MM.1S (cell line): ENCODE measurements around the gene PSME3.
A peak's percentile ranks its signal among the peaks of the same experiment; 100 is the strongest.

Experiments used
- DNase-seq: peaks from one replicate; pipeline ENCODE4 v3.0.0-alpha.2; 2015
- H2AFZ ChIP-seq: fragments of 300-600 bp; sonication (generic); 2 replicates; pipeline ENCODE4 v1.6.0; 2016; ENCODE audit warnings: antibody characterized with exemption, low read length
- H3F3A ChIP-seq: fragments of 300-600 bp; sonication (generic); 2 replicates; pipeline ENCODE4 v1.6.1; 2016; ENCODE audit warnings: mild to moderate bottlenecking, antibody characterized with exemption, low read length, moderate library complexity, mixed read lengths; ENCODE audit not compliant: insufficient read depth
- H3K27ac ChIP-seq: fragments of 300-600 bp; sonication (generic); 2 replicates; pipeline ENCODE4 v1.5.1; 2016; ENCODE audit warnings: mild to moderate bottlenecking, low read length
- H3K27me3 ChIP-seq: fragments of 300-600 bp; sonication (generic); replicated peaks from 2 replicates; pipeline ENCODE4 v1.6.0; 2016; ENCODE audit warnings: low read length; ENCODE audit not compliant: insufficient read depth
- H3K36me3 ChIP-seq: fragments of 300-600 bp; sonication (generic); replicated peaks from 2 replicates; pipeline ENCODE4 v1.6.1; 2016; ENCODE audit warnings: mild to moderate bottlenecking, low read length, mixed read lengths; ENCODE audit not compliant: insufficient read depth
- H3K4me1 ChIP-seq: fragments of 300-600 bp; sonication (generic); 2 replicates; pipeline ENCODE4 v1.6.1; 2016; ENCODE audit warnings: low read length, mixed read lengths
- H3K4me2 ChIP-seq: fragments of 300-600 bp; sonication (generic); 2 replicates; pipeline ENCODE4 v1.6.0; 2016; ENCODE audit warnings: low read depth, low read length
- H3K4me3 ChIP-seq: fragments of 300-600 bp; sonication (generic); 2 replicates; pipeline ENCODE4 v1.5.1; 2016; ENCODE audit warnings: low read length, mixed read lengths
- H3K79me2 ChIP-seq: fragments of 300-600 bp; sonication (generic); 2 replicates; pipeline ENCODE4 v1.6.1; 2016; ENCODE audit warnings: mixed run types, low read length, mixed read lengths
- H3K9ac ChIP-seq: fragments of 300-600 bp; sonication (generic); 2 replicates; pipeline ENCODE4 v1.6.1; 2016; ENCODE audit warnings: low read length, mixed read lengths
- H3K9me2 ChIP-seq: fragments of 300-600 bp; sonication (generic); replicated peaks from 2 replicates; pipeline ENCODE4 v1.6.1; 2016; ENCODE audit warnings: mild to moderate bottlenecking, low read length, mixed read lengths; ENCODE audit not compliant: insufficient read depth
- H3K9me3 ChIP-seq: fragments of 300-600 bp; sonication (generic); replicated peaks from 2 replicates; pipeline ENCODE4 v1.6.1; 2016; ENCODE audit warnings: mild to moderate bottlenecking, low read length, mixed read lengths; ENCODE audit not compliant: insufficient read depth
- H4K20me1 ChIP-seq: fragments of 300-600 bp; sonication (generic); 2 replicates; pipeline ENCODE4 v1.6.1; 2016; ENCODE audit warnings: mild to moderate bottlenecking, low read length, moderate library complexity, mixed read lengths; ENCODE audit not compliant: insufficient read depth
- CTCF ChIP-seq: fragments of 300-600 bp; sonication (generic); IDR thresholded peaks from 2 replicates; pipeline ENCODE4 v1.5.1; 2016; ENCODE audit warnings: antibody characterized with exemption, low read length, mixed read lengths
- EZH2 ChIP-seq: fragments of 300-600 bp; sonication (generic); optimal IDR thresholded peaks from 2 replicates; pipeline ENCODE3; 2017; ENCODE audit warnings: low read depth, mild to moderate bottlenecking, antibody characterized with exemption, low read length, mixed read lengths
- EZH2phosphoT487 ChIP-seq: fragments of 300-600 bp; sonication (generic); IDR thresholded peaks from 2 replicates; pipeline ENCODE4 v1.6.1; 2018; ENCODE audit warnings: antibody characterized with exemption, low read length

Gene PSME3

GRCh38 chr17:42832934-42833766 is at the start of gene PSME3:
TSS of gene PSME3 (plus strand) at chr17:42833397. CDS start at chr17:42833632, 235 bp downstream.
- Histone ChIP-seq H3F3A (no peaks in the 10 kb centered on the region; the same call in none of the 2 replicates), H3K27ac (peak within 1 kb of the TSS; percentile 66; the same call in 1 of the 2 replicates), H3K9ac (peak within 1 kb of the TSS; percentile 90), H3K4me2 (peak within 1 kb of the TSS; percentile 87), H3K9me2 (no peaks in the 10 kb centered on the region), H4K20me1 (no peaks in the 10 kb centered on the region), H3K36me3 (peaks cover 5% of the 10 kb centered on the region; the same call in 1 of the 2 replicates), H3K4me3 (peak within 1 kb of the TSS; percentile 100), H3K4me1 (peaks cover 9% of the 10 kb centered on the region), H3K9me3 (no peaks in the 10 kb centered on the region), H3K27me3 (no peaks in the 10 kb centered on the region), H2AFZ (peak within 1 kb of the TSS; percentile 83), H3K79me2 (peaks cover 52% of the 10 kb centered on the region)
- TF ChIP-seq EZH2 (no peak), CTCF (no peak), EZH2phosphoT487 (no peak)
- DNase-seq, result peak; percentile 94

DNA sequence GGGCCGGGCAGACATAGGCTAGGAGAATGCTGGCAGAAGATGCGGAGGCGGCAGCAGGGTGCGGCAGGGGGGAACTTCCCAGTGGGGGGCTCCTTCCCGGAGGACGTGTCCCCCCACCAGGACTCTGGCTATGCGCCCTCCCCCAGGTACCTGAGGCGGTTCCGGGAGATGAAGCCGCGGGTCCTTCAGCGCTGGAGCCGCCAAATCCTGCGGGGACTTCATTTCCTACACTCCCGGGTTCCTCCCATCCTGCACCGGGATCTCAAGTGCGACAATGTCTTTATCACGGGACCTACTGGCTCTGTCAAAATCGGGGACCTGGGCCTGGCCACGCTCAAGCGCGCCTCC is 49.4 kb upstream of the PSME3 start:
- H3F3A ChIP-seq, result no peaks in the 10 kb centered on the region
- no peak for TF ChIP-seq CTCF
- TF ChIP-seq EZH2, result no peak
- no peak for TF ChIP-seq EZH2phosphoT487
- H3K4me1 ChIP-seq, result no peaks in the 10 kb centered on the region
- H3K27ac ChIP-seq, result no peak overlapping the region
- H3K79me2 ChIP-seq, result no peaks in the 10 kb centered on the region
- no peak for DNase-seq
- H3K36me3 ChIP-seq, result no peaks in the 10 kb centered on the region
- no peak overlapping the region for H3K4me3 ChIP-seq
- no peak overlapping the region for H3K4me2 ChIP-seq
- no peak overlapping the region for H3K9ac ChIP-seq
- no peaks in the 10 kb centered on the region for H4K20me1 ChIP-seq
- H3K9me3 ChIP-seq, result no peaks in the 10 kb centered on the region
- H2AFZ ChIP-seq, result no peak overlapping the region
- no peaks in the 10 kb centered on the region for H3K9me2 ChIP-seq
- H3K27me3 ChIP-seq, result peaks cover 79% of the 10 kb centered on the region

DNA sequence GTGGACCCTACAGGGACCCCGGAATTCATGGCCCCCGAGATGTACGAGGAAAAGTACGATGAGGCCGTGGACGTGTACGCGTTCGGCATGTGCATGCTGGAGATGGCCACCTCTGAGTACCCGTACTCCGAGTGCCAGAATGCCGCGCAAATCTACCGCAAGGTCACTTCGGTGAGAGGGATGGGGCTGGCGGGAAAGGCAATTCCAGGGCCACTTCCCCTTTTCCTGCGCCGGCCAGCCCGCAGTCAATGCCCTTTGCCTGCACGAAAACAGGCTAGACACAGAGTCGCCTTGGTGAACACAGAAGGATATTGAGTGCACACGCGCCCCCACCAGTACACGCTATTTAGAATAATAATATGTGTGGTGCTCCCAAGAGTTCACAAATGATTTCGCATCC is 48.8 kb upstream of the PSME3 start:
- H3K36me3 ChIP-seq, result no peaks in the 10 kb centered on the region
- TF ChIP-seq EZH2 (no peak), EZH2phosphoT487 (no peak), CTCF (no peak)
- DNase-seq, result no peak
- H3K4me3 ChIP-seq, result no peak overlapping the region
- H3K27ac ChIP-seq, result no peak overlapping the region
- no peaks in the 10 kb centered on the region for H4K20me1 ChIP-seq
- H3K79me2 ChIP-seq, result no peaks in the 10 kb centered on the region
- H2AFZ ChIP-seq, result no peak overlapping the region
- H3K4me1 ChIP-seq, result no peaks in the 10 kb centered on the region
- H3K9ac ChIP-seq, result no peak overlapping the region
- peaks cover 79% of the 10 kb centered on the region for H3K27me3 ChIP-seq
- H3K9me3 ChIP-seq, result no peaks in the 10 kb centered on the region
- H3K9me2 ChIP-seq, result no peaks in the 10 kb centered on the region
- H3F3A ChIP-seq, result no peaks in the 10 kb centered on the region
- H3K4me2 ChIP-seq, result no peak overlapping the region
